Stimulated activated CD8-positive, alpha-beta memory T cell treated with anti-CD3 and anti-CD28 coated beads, Interleukin-12 subunit alpha, Interleukin-12 subunit beta, amount 100 ng/mL, for 24 hours (primary cell): ENCODE results near the gene ETV1.

Experiments used
- DNase-seq: peaks from one replicate; pipeline ENCODE4 v3.0.0-alpha.2; 2020; ENCODE audit errors: extremely low read depth

ETV1 gene

GRCh38 chr7:13987395-13987794, 2.1 kb downstream of the ETV1 start:
- DNase-seq = no peak

GRCh38 chr7:13986208-13986607, 3.3 kb downstream of the ETV1 start:
- DNase-seq = no peak

- DNase-seq = no peak
Measured at GRCh38 chr7:13984831-13985685, 4.4 kb downstream of the ETV1 start.

GRCh38 chr7:13984061-13984460, 5.4 kb downstream of the ETV1 start:
- DNase-seq = no peak

- DNase-seq = no peak
Measured at GRCh38 chr7:13982940-13983677, 6.4 kb downstream of the ETV1 start.

- no peak for DNase-seq
Measured at GRCh38 chr7:13981070-13981469, 8.4 kb downstream of the ETV1 start.

GRCh38 chr7:13980474-13980873, 9.0 kb downstream of the ETV1 start:
- no peak for DNase-seq

- no peak for DNase-seq
Measured at GRCh38 chr7:13979671-13980435, 9.6 kb downstream of the ETV1 start.

- DNase-seq = no peak
Measured at GRCh38 chr7:13976594-13976993, 12.9 kb downstream of the ETV1 start.

GRCh38 chr7:13965077-13965476, 24.4 kb downstream of the ETV1 start:
- no peak for DNase-seq

GRCh38 chr7:13963925-13964324, 25.5 kb downstream of the ETV1 start:
- DNase-seq = no peak

- DNase-seq = no peak
Measured at GRCh38 chr7:13955494-13955893, 34.0 kb downstream of the ETV1 start.

GRCh38 chr7:13953368-13953767, 36.1 kb downstream of the ETV1 start:
- DNase-seq = no peak

- DNase-seq = no peak
Measured at GRCh38 chr7:13952921-13953320, 36.5 kb downstream of the ETV1 start.

- DNase-seq = no peak
Measured at GRCh38 chr7:13949939-13950338, 39.5 kb downstream of the ETV1 start.

- no peak for DNase-seq
Measured at GRCh38 chr7:13949445-13949844, 40.0 kb downstream of the ETV1 start.

GRCh38 chr7:13948019-13948801, 41.3 kb downstream of the ETV1 start:
- DNase-seq = no peak

GRCh38 chr7:13947535-13947934, 41.9 kb downstream of the ETV1 start:
- no peak for DNase-seq

- DNase-seq = no peak
Measured at GRCh38 chr7:13946181-13946580, 43.3 kb downstream of the ETV1 start.

- no peak for DNase-seq
Measured at GRCh38 chr7:13945670-13946069, 43.8 kb downstream of the ETV1 start.

- DNase-seq = no peak
Measured at GRCh38 chr7:13933536-13933935, 55.9 kb downstream of the ETV1 start.

GRCh38 chr7:13933091-13933490, 56.4 kb downstream of the ETV1 start:
- no peak for DNase-seq
